ENCODE results near the gene LDLRAD3. TPM values are rescaled to one million over a fixed set of nuclear protein-coding genes. Genes with fewer than 3 reads are reported as not detected.
A peak's percentile ranks its signal among the peaks of the same experiment; 100 is the strongest.

LDLRAD3 gene
- total and polyA plus RNA-seq, 9 donors, result 14.5 to 32.4 (median 17.2) TPM

DNA sequence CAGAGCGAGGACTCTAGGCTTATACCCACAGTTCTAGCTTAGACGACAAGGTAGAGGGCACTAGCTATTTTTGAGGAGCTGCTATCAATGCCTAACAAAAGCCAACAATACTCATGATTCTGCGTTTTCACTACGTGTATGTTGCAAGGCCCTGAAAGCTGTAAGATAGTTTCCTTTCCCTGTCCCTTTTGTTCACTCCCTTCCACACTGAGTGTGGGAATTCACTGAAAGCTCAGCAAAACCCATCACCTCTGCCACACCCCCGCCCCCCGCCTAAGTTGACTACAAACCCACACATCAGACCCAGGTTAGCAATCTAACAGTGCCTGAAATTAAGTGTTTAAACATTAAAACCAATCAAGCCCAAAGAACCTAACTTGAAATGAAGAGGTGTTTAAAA lies 6.2 kb upstream of the LDLRAD3 start:
- intact Hi-C loops (cut with DNase I), result no loop called here
- Histone ChIP-seq H3K4me1 (ENCODE audit: insufficient read depth) (no peaks in the 10 kb centered on the region), H3K9me3 (no peaks in the 10 kb centered on the region), H3K4me3 (no peak overlapping the region), H3K36me3 (no peaks in the 10 kb centered on the region), H3K27ac (no peak overlapping the region), H3K27me3 (no peaks in the 10 kb centered on the region)
- no peak for DNase-seq
- 82 to 87% (median 87%) methylated on average over 6 of the region's 6 CpGs for WGBS, 3 donors
- TF ChIP-seq, protein P1, sequence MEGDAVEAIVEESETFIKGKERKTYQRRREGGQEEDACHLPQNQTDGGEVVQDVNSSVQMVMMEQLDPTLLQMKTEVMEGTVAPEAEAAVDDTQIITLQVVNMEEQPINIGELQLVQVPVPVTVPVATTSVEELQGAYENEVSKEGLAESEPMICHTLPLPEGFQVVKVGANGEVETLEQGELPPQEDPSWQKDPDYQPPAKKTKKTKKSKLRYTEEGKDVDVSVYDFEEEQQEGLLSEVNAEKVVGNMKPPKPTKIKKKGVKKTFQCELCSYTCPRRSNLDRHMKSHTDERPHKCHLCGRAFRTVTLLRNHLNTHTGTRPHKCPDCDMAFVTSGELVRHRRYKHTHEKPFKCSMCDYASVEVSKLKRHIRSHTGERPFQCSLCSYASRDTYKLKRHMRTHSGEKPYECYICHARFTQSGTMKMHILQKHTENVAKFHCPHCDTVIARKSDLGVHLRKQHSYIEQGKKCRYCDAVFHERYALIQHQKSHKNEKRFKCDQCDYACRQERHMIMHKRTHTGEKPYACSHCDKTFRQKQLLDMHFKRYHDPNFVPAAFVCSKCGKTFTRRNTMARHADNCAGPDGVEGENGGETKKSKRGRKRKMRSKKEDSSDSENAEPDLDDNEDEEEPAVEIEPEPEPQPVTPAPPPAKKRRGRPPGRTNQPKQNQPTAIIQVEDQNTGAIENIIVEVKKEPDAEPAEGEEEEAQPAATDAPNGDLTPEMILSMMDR (IDR thresholded peaks at IDR 0.05), result no peak
- TF ChIP-seq EP300 (IDR thresholded peaks at IDR 0.05) (no peak), POLR2A (IDR thresholded peaks at IDR 0.05) (no peak)

DNA sequence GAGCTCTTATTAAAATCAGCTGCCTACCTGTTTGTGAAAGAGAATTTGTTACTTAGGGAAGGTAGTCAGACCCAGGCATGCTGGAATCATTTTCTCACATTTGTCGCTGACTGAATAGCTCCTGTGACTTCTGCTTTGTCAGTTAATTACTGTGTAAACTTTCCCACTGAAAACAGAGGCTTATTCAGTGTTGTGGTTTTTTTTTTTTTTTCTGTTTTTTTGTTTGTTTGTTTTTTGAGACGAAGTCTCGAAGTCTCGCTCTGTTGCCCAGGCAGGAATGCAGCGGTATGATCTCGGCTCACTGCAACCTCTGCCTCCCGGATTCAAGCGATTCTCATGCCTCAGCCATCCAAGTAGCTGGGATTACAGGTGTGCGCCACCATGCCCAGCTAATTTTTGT lies 5.6 kb upstream of the LDLRAD3 start:
- H3K36me3 ChIP-seq, result no peaks in the 10 kb centered on the region
- WGBS, 3 donors, result 89 to 93% (median 92%) methylated on average over 9 of the region's 9 CpGs
- H3K4me3 ChIP-seq, result no peak overlapping the region
- intact Hi-C loops (cut with DNase I), result no loop called here
- no peaks in the 10 kb centered on the region for H3K27me3 ChIP-seq
- peaks cover 3% of the 10 kb centered on the region for H3K4me1 ChIP-seq (ENCODE audit: insufficient read depth)
- H3K9me3 ChIP-seq, result no peaks in the 10 kb centered on the region
- H3K27ac ChIP-seq, result no peak overlapping the region
- DNase-seq, result no peak
- TF ChIP-seq POLR2A (IDR thresholded peaks at IDR 0.05), result no peak
- TF ChIP-seq, protein P1 (IDR thresholded peaks at IDR 0.05), result no peak
- no peak for TF ChIP-seq EP300 (IDR thresholded peaks at IDR 0.05)

DNA sequence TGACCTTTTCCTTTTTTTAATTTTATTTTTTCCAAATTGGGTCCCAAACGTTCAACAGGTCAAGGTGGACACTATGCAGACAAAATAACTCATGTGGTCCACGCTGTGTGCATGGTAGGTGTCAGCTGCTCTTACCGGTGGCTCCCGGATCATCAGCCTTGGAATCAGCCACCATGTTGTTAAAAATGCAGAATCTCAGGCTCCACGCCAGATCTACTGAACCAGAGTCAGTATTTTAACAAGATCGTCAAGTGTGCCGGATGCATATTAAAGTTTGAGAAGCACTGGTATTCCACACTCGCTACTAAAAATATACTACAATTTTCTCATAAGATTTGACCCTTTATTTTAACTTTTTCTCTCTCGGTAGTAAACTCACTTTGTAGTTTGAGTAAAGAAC lies 553 bp upstream of the LDLRAD3 start:
- peak overlapping the region in 1 of 2 donors; percentile 47 for H3K27ac ChIP-seq
- 9 to 17% (median 14%) methylated on average over 9 of the region's 9 CpGs for WGBS, 3 donors
- TF ChIP-seq POLR2A (IDR thresholded peaks at IDR 0.05) (no peak), EP300 (IDR thresholded peaks at IDR 0.05) (no peak)
- TF ChIP-seq, protein P1 (IDR thresholded peaks at IDR 0.05), result no peak
- H3K4me1 ChIP-seq (ENCODE audit: insufficient read depth), result peaks cover 19% of the 10 kb centered on the region
- H3K27me3 ChIP-seq, result no peaks in the 10 kb centered on the region
- peak in 2 of 5 donors; percentile 23 to 35 for DNase-seq
- intact Hi-C loops (cut with DNase I), result no loop called here
- no peaks in the 10 kb centered on the region for H3K36me3 ChIP-seq
- no peaks in the 10 kb centered on the region for H3K9me3 ChIP-seq
- H3K4me3 ChIP-seq, result peak overlapping the region; percentile 75

DNA sequence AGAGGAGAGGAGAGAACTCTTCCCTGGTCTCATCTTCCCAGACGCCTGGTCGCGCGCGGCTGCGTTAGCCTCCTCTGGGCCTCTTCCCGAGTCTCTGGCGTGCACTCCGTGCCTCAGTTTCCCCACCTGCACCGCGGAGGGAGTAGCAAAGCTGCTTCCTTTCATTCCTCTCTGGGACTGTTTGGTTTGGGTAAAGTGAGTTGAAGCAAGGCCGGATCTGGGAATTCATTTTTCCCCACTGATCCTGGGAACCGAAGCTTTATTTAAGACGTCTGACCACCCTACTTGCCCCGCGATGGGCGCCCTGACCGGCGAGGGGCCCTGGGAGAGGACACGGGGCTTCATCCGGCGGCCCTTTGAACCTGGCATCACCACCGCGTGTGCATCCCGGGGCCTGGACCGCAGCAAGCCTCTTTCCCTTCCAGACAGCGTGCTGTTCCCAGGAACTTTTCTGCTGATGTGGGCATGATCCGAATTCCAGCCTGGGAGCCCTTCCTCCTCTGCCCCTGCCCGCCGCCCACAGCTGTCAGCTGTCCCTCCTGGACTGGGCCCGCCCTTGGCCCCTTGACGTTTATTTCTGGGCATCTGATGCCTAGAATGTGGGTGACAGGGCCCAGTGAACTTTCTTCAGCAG lies 758 bp downstream of the LDLRAD3 start:
- intact Hi-C loops (cut with DNase I), result no loop called here
- Histone ChIP-seq H3K36me3 (no peaks in the 10 kb centered on the region), H3K27ac (peak overlapping the region in 1 of 2 donors; percentile 47), H3K4me1 (ENCODE audit: insufficient read depth) (peaks cover 19% of the 10 kb centered on the region), H3K4me3 (peak overlapping the region; percentile 75), H3K9me3 (no peaks in the 10 kb centered on the region), H3K27me3 (no peaks in the 10 kb centered on the region)
- WGBS, 3 donors, result 4 to 7% (median 5%) methylated on average over 32 of the region's 32 CpGs
- peak; percentile 14 to 49 (median 40) for DNase-seq
- TF ChIP-seq, protein P1 (IDR thresholded peaks at IDR 0.05), result no peak
- TF ChIP-seq POLR2A (IDR thresholded peaks at IDR 0.05), result no peak
- no peak for TF ChIP-seq EP300 (IDR thresholded peaks at IDR 0.05)

Measured in ovary (tissue), 9 donors.